Activated CD8-positive, alpha-beta memory T cell treated with anti-CD3 and anti-CD28 coated beads for 4 hours (primary cell): Measurements from ENCODE around the gene GMEB1.
"Not testable (repeated sequence)": the region's sequence is repeated elsewhere in the genome, so short reads cannot be mapped to it uniquely, and the experiment has no call there.

Experiments used
- DNase-seq, 2 donors: peaks; one replicate each; pipeline ENCODE4 v3.0.0-alpha.2; 2020; ENCODE audit warnings: low read depth in 2 of 2

GMEB1 gene

DNA sequence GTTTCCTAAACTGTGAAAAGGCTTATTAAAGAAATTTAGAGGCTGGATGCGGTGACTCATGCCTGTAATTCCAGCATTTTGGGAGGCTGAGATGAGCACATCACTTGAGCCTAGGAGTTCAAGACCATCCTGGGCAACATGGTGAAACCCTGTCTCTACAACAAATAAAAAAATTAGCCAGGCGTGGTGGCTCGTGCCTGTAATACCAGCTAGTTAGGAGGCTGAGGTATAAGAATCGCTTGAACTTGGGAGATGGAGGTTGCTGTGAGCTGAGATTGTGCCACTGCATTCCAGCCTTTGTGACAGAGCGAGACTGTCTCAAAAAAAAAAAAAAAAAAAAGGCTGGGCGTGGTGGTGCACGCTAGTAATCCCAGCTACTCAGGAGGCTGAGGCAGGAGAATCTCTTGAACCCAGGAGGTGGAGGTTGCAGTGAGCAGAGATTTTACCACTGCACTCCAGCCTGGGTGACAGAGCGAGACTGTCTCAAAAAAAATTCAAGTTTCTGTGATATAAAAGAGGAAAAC lies 82.2 kb downstream of the GMEB1 start:
- DNase-seq = not testable (repeated sequence)

DNA sequence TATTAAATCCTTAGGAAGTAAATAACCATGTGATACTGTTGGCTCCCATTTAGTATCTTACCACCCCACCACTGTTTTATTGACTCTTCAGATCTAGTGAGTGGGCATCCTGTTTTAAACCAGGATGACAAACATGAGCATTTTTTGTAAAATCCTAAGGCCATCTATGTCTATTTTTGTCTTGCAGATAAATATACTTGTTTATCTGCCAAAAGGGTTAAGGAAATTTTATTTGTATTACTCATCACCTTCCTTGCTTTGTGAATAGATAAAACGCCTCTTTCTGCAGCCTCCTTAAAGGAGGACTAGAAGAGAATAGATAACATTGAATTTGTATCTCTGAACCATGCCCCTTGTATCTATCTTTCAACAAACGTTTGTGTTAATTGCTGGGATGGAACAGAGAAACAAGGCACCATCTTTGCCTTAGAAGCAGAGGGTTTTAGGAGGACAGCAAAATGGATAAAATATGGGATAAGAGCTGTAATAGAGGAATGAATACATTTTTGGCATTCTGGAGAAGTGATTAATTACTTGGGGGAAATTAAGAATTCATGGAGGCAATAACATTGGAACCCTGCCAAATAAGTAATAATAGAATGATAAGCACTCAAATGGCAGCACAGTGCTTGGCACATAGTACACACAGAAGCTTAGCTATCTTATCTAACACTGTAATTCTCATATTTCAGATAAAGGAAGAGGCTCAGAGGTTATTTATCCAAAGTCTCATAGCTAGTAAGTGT lies 82.9 kb downstream of the GMEB1 start:
- no peak for DNase-seq

GRCh38 chr1:28755701-28756100 lies 87.1 kb downstream of the GMEB1 start:
- DNase-seq = no peak

DNA sequence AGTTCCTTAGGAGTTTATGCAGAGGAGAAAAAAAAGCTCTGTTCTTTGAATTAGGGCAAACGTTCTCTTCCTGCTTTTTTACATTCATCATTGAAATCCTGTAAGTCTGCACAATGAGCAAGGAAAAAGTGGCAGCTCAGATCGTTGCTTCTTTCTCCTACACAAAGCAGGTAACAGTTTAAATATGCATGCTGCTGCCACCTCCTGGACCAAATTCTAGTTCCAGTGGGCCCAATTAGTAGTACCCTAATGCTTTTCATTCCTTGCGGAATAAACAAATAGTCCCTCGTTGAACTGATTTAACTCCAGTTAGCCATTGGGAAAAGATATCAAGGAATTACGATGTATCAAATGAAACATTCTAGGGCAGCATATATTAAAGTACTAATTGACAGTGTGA lies 88.3 kb downstream of the GMEB1 start:
- no peak for DNase-seq

DNA sequence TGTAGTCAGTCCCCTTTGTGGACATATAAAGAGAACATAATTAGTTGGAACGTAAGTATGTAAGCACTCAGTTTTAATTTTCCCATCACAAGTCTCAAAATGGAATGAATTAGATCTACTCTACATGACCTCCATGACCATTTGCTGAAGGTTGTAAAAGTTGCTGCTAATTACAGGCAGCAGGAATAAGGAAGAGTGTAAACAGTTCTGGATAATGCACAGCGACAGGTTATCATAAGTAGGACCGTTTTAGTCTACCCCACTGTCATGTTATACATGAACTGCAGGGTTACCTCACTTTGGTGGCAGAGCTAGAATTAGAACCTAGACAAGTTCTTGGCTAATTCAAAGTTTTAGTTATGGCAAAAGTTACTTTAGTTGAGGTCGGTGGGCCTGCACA lies 89.8 kb downstream of the GMEB1 start:
- no peak for DNase-seq

DNA sequence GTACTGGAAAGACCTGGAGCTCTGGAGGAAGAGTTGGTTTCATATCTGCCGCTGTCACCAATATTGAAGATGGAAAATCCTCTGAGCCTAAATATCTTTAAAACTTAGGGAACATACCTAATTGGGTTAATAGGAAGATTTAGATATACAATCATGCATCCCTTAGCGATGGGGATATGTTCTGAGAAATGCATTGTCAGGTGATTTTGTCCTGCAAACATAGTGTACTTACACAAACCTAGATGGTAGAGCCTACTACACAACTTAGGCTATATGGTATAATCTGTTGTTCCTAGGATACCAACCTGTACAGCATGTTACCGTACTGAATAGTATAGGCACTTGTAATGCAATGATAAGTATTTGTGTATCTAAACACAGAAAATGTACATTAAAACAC lies 90.7 kb downstream of the GMEB1 start:
- DNase-seq = no peak

DNA sequence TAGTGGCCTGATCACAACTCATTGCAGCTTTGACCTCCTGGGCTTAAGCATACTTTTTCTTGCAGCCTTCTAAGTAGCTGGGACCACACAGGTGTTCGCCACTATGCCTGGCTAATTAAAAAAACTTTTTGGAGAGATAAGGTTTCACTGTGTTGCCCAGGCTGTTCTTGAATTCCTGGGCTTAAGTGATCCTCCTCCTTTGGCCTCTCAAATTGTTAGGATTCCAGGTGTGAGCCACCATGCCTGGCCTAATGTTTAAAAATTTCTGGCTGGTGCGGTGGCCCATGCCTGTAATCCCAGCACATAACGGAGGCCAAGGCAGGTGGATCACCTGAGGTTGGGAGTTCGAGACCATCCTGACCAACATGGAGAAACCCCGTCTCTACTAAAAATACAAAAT lies 92.6 kb downstream of the GMEB1 start:
- no peak for DNase-seq

- no peak for DNase-seq
Observed at GRCh38 chr1:28766532-28767183, 98.1 kb downstream of the GMEB1 start.
